ENCODE data around the gene SPG11. TPM values are rescaled to one million over a fixed set of nuclear protein-coding genes. Genes with fewer than 3 reads are reported as not detected.

The SPG11 gene
- total and polyA plus RNA-seq, 9 of the 15 experiments (the other 6 are each of a cell fraction or from before 2014, with no cell fraction given) = 23.3 to 71.2 (median 45.6) TPM

GRCh38 chr15:44712346-44713005 is 49.0 kb upstream of the SPG11 start (continued):
- TF ChIP-seq CUX1 (CRISPR knock-in tag; IDR thresholded peaks at IDR 0.05) = 0 out of 2 replicates have a peak, but pooled peaks have one; percentile 37
- TF ChIP-seq SPI1 (IDR thresholded peaks at IDR 0.05; ENCODE audit: borderline replicate concordance, low read depth, low read length) = peak; percentile 60
- no peak for TF ChIP-seq SAFB2 (IDR thresholded peaks at IDR 0.05; ENCODE audit: borderline replicate concordance, low read depth, low read length, severe bottlenecking)
- no peak for TF ChIP-seq ZNF316 (IDR thresholded peaks at IDR 0.05)
- TF ChIP-seq IRF2 (CRISPR knock-in tag; IDR thresholded peaks at IDR 0.05) = peak; percentile 96
- no peak for TF ChIP-seq SMARCC2 (IDR thresholded peaks at IDR 0.05; ENCODE audit: low read depth)
- TF ChIP-seq ZSCAN29 (IDR thresholded peaks at IDR 0.05) = no peak
- TF ChIP-seq EHMT2 (IDR thresholded peaks at IDR 0.05) = peak; percentile 26; the same call in 1 of the 2 replicates
- no peak for TF ChIP-seq SMAD4 (CRISPR knock-in tag; conservative IDR thresholded peaks at IDR 0.05)
- 0 out of 2 replicates have a peak, but pooled peaks have one; percentile 47 for TF ChIP-seq BCOR (IDR thresholded peaks at IDR 0.05)
- peak; percentile 18; the same call in 1 of the 2 replicates for TF ChIP-seq ZNF668 (CRISPR knock-in tag; IDR thresholded peaks at IDR 0.05)
- TF ChIP-seq PCBP2 (IDR thresholded peaks at IDR 0.05; ENCODE audit: low read depth, low read length, poor library complexity, severe bottlenecking) = no peak
- TF ChIP-seq ZNF586 (CRISPR knock-in tag; conservative IDR thresholded peaks at IDR 0.05) = no peak
- no peak for TF ChIP-seq SRSF3 (IDR thresholded peaks at IDR 0.05; ENCODE audit: insufficient read depth, low read length)
- TF ChIP-seq EP400 (IDR thresholded peaks at IDR 0.05) = peak; percentile 64; the same call in 1 of the 2 replicates
- peak; percentile 48 for TF ChIP-seq RFX5 (IDR thresholded peaks at IDR 0.05; ENCODE audit: low read depth, low read length)
- peak; percentile 50; the same call in 1 of the 2 replicates for TF ChIP-seq TFAP4 (CRISPR knock-in tag; IDR thresholded peaks at IDR 0.05; ENCODE audit: borderline replicate concordance)
- no peak for TF ChIP-seq NCOA2 (IDR thresholded peaks at IDR 0.05; ENCODE audit: partially characterized antibody in 2 of 2)
- TF ChIP-seq ELF1 (tag; IDR thresholded peaks at IDR 0.05) = peak; percentile 42; the same call in 1 of the 2 replicates
- TF ChIP-seq YY1 (IDR thresholded peaks at IDR 0.05; ENCODE audit: borderline replicate concordance in 1 of 3, control insufficient read depth in 1 of 3, extremely low read depth in 1 of 3, insufficient read depth in 3 of 3, insufficient read length in 1 of 3, insufficient replicate concordance in 2 of 3, low read depth in 1 of 3, low read length in 2 of 3) = peak in 1 of 3 experiments; percentile 60
- TF ChIP-seq ZNF165 (CRISPR knock-in tag; IDR thresholded peaks at IDR 0.05; ENCODE audit: borderline replicate concordance) = no peak
- TF ChIP-seq ZNF696 (CRISPR knock-in tag; conservative IDR thresholded peaks at IDR 0.05) = no peak
- no peak for TF ChIP-seq ZNF699 (CRISPR knock-in tag; IDR thresholded peaks at IDR 0.05; ENCODE audit: insufficient replicate concordance)

Data from K562 (cell line).